Effector CD8-positive, alpha-beta T cell (primary cell): Measurements from ENCODE around the gene FOXP2.
"Not testable (repeated sequence)": the region's sequence is repeated elsewhere in the genome, so short reads cannot be mapped to it uniquely, and the experiment has no call there.

Source experiments
- DNase-seq: peaks from one replicate; lab custom pipeline; 2025; lab: John Stamatoyannopoulos, UW

The FOXP2 gene

DNA sequence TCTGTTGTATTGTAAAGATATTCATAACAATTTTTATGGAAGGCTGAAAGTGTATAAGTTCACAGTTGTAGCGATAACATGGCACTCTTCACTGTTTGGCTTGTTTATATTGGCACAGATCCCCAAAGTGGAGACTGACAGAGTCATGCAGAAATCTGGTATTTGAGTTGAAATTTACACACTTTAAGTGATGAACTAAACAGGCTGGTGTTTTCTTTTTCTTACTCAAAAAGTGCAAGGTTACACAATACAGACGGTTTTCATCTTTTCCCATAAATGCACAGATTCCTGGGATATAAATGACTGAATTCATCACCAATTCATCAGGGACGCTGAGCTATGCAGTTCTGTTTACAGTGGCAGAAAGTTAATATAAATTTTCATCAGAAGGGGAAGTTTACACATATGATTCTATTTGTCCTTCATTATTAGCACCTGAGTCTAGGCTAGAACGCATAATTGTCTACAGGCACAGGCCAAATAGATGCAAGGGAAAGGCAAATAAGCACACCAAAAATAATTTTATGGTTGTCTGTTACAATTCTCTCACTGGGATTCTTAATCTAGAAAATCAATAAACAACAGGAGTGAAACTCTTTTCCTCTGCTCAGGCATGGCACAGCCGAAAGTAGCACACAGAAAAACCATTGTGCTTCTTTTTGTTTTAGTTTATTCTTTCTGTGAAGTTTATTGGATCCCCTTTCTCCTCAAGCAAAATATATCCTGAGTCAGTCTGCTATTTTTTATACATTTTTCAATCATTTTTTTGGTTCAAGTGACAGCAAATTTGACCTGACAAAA lies 88.0 kb downstream of the FOXP2 start:
- no peak for DNase-seq

DNA sequence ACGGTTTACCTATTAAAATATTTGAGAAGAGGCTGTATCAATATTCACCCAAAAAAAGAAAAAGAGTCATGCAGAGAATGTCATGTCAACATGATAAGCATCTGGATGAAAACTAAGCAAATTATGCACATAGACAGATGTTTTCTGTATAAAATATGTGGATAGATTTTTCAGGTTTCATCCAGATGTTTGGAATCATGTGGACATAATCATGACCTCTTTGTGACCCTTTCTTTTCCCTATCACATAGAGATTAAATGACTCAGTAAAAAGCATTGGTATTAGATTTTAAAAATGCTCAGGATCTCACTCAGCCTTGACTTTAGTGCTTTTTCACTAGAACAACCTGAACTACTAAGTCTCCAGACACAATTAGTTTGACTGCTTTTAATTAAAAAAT lies 90.0 kb downstream of the FOXP2 start:
- DNase-seq = no peak

DNA sequence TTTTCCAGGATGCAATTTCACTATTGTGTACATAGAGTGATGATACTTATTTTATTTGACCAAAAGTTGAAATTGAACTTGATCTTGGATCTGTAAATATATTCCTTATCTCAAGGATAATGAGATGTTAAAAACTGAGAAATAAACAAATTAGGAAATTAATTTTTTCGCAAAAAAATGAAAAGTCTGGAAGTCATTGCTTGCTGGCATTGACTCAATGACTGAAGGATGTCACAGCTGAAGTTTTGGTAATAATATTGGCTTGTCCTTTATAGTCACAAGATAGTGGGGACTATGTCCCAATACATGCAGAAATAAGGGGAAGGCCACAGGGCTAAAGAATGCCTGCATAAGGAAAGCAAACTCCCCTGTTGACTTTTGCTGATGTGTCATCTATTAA lies 92.8 kb downstream of the FOXP2 start:
- no peak for DNase-seq

DNA sequence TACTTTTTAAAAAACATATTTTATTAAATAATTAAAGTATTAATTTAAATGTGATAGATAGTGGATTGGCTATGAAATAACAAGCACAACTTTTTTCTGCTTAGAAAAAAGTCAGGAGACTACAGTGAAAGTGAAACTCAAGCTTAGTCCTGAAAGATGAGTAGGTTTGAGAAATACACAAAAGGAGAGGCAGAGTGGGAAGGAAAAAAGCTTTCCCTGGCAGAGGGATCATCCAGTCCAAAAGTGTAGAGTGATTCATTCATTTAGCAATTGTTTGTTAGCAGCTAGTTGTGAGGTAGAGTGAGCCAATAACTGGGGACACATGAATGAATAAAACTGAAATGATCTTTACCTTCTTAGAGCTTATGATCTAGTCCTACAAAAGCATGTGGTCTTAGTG lies 93.5 kb downstream of the FOXP2 start:
- no peak for DNase-seq

DNA sequence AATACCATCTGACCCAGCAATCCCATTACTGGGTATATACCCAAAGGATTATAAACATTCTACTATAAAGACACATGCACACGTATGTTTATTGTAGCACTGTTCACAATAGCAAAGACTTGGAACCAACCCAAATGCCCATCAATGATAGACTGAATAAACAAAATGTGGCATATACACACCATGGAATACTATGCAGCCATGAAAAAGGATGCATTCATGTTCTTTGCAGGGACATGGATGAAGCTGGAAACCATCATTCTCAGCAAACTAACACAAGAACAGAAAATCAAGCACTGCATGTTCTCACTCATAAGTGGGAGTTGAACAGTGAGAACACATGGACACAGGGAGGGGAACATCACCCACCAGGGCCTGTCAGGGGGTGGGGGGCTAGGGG lies 96.2 kb downstream of the FOXP2 start:
- not testable (repeated sequence) for DNase-seq

DNA sequence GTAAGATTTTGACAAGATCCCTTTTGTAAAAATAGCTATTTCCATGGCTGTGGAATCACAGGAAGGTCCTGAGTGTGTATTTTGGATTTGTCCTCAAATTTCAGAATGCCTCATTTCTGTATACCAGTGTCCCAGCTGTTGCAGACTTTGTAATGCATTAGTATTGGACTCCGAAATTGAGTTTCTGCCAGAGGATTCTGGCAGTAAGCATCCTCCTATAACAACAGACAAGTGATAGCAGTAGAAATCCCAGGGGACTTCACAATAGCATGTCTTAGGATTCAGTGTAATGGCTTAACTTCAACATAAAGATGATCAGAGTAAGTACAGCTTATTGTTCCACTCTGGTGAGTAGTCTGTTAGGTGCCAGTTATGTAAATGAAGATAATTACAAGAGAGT lies 104.6 kb downstream of the FOXP2 start:
- DNase-seq = no peak

DNA sequence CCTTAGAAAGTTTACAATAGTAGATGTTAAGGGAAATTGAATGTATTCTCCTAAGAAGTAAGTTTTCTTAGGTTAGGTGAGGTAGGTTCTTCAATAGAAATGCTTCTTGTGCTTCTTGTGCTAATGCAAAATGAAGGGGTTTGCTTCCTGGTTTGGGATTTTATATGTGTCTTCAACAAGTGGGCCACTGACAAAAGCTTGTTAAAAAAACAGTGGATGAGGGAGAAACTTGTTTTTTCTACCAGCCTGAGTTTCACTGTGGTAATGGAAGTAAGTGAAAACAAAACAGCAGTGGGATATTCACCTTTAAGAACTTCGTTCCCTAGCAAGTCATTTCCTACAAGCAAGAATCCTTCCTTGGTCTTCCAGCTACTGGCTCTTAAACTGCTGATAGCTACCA lies 107.5 kb downstream of the FOXP2 start:
- DNase-seq = no peak

DNA sequence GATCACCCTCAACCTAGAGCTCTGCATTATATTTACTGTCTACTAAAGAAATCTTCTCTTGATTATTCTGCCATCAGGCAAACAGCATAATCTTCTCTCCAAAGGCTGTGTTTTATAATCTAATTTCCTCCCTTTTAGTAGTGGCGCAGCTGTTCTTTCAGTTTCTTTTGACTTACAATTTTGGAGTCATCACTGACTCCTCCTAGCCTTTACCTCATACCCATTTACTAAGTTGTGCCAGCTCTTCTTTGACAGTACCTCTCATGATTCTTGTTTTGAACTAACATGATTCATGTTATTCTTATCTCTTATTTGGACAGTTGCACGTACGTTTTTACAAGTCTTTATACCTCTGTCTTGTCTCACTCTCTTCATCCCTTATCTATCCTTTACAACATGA lies 113.0 kb downstream of the FOXP2 start:
- DNase-seq = no peak

DNA sequence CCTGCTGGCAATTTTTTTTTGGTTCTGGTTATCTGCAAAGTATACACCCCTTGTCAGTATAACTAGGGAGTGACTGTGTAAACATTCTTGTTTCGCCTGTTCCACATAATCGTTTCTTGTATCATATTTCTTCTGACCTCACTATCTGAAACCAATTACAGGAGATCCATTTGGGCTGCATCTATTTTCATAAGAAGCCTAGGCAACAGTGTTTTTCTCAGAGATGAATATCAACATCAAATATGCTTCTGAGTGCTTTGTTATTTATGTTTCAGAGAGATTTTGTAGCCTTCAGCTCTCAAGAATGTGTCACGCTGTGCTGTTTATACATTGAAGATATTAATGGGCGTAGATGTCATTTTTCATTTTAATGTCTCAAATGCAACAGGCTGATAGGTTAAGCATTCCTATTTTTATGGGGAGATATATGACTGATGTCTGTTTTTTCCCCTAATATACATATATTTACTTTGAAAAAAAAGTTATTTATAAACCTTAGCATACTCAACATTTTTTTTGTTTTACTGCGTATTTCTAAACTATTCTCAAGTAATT lies 115.5 kb downstream of the FOXP2 start:
- DNase-seq = no peak

DNA sequence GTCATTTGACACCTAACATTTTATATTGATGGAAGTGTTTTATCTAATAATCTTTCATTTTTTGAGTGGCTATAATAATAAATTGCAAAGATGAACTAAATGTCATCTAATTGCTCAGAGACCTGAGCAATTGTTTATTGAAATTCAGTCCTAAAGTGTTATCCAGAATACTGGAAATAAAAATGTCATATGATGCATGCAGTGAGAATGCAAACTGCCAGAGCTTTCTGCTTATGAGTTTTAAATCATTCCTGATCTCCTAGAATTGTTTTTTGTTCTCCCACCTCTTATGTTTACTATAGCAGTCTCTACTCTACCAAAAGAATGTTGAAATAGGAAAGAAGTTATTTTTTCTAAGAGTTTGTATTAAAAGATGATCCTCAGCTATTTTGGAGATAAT lies 116.7 kb downstream of the FOXP2 start:
- DNase-seq = no peak

DNA sequence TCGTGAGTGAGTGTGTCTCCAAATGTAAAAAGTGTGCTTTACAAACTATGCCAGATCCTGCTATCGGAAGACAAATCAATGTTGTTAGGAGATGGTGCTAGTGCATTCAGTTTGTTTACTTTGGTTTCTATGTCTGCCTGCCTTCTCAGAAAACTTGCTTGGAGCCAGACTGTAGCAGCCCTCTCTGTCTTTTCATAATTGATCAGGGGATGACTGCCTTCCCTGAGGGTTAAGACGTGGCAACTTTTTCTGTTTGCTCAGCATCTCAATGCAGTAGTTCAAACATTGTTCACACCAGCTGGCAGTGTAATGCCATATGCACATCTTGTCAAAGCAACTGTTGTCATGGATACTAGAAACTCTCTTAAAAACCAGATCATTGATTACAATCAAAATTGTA lies 118.5 kb downstream of the FOXP2 start:
- DNase-seq = no peak

DNA sequence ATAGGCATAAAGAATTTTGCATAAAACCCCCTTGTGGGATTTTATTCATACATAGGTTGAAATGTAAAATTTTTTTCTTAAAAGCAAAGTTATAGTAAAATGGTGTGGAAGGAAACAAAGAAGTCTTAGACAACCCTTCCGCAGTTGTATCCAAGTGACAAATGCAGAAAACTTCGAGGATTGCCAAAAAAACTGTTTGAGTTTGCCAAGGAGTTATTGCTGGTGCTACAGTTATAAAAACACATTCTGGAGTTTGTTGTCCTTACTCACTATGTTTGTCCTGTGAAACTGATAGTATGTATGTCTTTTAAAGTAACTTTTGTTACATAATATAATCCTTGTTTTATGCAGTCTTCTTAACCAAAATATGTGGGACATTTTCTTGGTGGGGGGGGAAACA lies 120.3 kb downstream of the FOXP2 start:
- DNase-seq = no peak

DNA sequence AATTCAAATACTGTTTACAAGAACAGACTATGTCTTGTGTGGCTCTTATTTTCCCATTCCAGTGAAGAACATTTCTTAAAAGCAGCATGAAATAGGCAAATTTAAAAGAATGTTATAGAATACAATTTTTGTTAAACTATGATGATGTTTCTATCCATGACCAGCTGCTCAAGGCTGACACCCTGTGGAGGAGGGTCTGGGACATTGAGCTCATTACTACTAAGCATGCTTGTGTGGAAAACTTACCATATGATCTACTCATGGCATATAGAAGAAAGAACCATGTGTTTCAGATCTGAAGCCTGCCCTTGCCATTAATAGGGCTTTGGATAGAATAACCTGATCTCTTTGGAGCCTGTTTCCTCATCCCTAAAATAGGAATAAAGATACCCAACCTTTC lies 125.0 kb downstream of the FOXP2 start:
- no peak for DNase-seq

DNA sequence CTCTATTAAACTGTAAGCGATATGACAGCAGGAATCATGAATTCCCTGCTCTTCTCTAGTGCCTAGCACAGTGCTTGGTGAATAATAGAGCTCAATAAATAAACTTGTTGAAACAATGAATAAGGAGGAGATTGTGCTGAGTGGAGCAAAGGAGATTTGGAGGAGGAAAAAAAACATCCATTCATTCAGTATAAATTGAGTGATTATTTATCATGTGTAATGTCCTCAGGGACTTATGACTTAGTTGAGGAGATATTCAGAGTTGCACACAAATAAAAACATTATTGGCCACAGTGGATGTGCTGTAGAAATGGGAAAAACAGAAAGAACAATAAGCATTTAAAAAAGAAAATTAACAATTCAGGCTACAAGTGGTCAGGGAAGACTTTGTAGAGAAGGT lies 125.7 kb downstream of the FOXP2 start:
- DNase-seq = no peak

DNA sequence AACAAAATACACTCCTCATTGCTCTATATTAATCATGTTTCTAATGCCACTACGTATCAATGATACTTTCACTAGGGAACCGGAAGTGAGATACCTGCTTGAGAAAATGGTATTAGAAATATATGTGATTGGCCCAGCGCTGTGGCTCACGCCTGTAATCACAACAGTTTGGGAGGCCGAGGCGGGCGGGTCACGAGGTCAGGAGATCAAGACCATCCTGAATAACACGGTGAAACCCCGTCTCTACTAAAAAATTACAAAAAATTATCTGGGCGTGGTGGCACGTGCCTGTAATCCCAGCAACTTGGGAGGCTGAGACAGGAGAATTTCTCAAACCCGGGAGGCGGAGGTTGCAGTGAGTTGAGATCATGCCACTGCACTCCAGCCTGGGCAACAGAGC lies 132.7 kb downstream of the FOXP2 start:
- not testable (repeated sequence) for DNase-seq

DNA sequence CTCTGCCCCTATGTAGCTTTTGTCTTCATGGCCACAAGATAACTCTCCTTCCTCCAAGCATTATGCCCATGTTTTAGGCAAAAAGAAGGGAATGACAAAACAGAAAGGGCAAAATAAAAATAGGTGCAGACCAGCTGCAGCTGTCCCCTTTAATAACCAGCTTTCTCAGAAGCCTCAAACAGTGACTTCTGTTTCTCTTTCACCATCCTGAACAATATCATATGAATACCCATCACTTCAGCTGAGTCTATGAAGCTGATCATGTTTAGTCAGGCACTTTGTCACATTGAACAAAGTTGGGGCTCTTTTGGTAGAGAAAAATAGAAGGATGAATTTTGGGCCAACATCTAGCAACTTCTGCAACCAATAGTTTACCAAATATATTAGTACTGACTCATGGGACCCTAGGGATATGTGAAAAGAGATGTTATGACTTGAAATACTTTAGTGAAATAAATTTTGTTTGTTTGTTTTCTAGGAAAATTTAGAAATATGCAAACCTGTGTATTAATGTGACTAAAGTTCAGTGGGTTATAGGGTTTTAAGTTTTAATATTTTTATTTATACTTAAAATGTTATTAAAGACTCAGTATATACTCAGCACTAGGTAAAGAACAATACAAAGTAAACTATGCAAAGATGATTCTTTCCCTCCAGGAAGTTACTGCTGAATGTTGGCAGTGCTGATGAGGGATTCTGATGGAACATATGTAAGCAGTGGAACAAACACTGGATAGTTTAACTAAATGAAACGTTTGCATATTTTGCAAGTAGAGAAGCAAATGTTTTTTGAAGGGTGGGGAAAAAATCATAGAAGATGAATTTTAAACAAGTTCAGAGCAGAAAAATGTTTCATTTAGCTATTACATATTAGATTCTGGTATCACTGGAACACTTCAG lies 133.7 kb downstream of the FOXP2 start:
- DNase-seq = no peak

DNA sequence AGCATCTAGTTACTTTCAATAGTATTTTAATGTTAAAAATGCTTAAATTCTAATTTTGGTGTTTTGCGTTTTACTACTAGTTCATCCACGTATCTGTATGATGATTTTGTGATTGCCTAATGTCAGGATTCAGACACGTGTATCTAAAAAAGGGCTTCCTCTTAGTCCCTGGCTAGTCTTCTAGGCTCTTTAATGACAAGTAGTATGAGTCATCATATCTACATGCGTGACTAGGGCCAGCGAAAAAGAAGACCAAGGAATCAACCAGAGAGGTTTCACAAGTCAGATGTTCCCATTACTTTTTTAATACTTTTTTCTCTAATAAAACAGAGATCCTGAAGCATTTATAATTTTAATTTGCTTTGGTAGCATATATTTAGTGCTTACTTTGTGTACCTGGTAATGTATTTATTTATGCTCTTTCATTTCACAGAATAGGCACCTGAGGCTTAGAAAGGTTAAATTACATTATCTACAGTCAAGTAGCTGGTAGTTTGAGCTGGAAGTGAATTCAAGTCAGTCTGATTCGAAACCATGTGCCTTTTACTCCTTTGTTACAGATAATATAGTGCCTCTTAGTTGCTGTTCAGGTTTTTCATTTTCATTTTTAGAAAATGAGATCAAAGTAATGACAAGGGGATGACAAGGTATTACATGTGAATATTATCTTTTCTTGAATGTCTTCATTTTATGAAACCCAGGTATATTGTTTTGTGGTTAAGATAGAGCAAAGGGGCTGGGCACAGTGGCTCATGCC lies 140.3 kb downstream of the FOXP2 start:
- no peak for DNase-seq

DNA sequence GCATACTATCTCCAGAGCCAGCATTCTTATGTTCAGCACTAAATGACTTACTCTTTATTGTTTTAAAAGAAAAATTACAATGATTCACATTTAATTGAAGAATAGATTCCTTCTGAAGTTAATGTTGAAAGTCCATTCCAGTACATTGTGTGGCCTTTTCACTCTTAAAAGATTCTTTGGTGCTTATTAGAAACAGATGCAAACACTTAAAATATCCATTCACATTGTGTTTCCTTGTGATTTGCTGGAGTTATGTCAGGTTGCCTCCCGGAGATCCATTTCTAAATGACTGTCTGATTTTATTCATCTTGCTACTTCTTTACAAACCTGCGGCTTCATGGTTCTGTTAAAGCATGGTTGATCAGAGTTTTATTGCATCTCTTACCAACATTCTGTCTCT lies 152.8 kb downstream of the FOXP2 start:
- DNase-seq = no peak

DNA sequence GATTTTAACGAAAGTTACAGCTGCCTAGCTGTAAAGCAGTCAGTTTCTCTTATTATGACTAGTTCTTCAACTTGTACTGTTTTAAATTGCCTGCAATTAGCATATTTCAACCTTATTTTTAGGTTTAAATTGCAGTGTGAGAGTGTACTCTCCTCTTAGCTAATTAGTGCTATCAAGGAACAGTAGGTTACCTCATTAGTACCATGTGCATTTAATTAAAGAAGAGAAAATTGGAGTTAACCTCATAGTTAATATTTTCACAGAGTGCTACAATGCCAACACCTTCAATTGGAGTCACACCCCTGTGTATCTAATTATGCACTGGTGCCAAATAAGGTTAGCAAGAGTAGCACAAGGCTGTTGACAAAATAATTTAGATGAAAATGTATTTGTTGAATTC lies 154.6 kb downstream of the FOXP2 start:
- DNase-seq = no peak

DNA sequence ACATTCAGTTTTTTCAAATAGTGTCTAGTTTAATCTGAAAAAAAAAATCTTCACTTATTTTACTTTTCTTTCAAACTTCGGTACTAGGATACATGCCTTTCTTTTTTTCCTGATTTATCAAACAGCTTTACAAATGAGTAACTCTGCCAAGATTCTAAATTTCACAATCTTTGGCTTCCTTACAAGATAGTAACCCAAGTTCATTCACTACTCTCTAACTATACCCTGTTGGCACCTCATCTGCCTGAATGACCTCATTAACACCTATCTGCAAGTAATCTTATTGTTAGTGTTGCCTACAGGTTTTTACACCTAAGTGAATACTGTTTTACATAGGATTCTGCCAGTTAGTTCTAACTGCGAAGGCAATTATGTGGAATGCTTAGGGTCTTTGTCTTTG lies 159.8 kb downstream of the FOXP2 start:
- no peak for DNase-seq

DNA sequence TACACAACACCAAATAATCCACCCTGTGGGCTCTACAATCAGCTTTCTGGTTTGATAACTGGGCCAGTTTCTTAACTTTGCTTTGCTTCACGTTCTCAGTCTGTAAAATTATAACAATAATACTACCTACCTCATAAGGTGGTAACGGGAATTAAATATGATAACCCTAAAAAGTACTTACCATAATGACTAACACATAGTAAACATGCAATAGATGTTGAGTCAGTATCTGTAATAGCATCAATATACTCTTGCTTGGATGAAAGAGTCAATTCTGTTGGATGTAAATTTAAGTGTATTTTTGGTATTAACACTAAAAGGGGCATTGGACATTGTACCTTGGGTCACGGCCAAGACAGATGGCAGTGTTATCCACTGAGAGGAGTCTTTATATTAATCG lies 160.5 kb downstream of the FOXP2 start:
- DNase-seq = no peak

DNA sequence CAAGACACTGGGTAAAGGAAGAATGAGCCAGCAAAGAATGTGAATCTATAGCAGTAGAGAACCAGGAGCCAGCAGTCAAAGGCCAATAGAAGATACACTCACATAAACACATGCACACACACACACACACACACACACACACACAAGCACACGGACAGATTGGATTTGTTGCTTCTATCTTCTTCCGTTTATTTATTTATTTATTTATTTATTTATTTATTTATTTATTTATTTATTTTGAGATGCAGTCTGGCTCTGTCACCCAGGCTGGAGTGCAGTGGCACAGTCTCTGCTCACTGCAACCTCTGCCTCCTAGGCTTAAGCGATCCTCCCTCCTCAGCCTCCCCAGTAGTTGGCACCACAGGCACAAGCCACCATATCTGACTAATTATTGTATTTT lies 166.3 kb downstream of the FOXP2 start:
- DNase-seq = not testable (repeated sequence)
